Measurements from ENCODE around the gene PRKACA. TPM values are rescaled to one million over a fixed set of nuclear protein-coding genes. Genes with fewer than 3 reads are reported as not detected.

PRKACA gene
- total and polyA plus RNA-seq, 2 donors (not counting 3 experiments of a cell fraction or from before 2014, with no cell fraction given), result 44.2 to 97.5 TPM

- Histone ChIP-seq H4K20me1 (replicated peaks; ENCODE audit: control insufficient read depth, extremely low read depth, insufficient read depth, low read length) (no peaks in the 10 kb centered on the region), H3K4me1 (ENCODE audit: control insufficient read depth, extremely low read depth, insufficient read depth, low read length) (no peaks in the 10 kb centered on the region), H3K4me2 (ENCODE audit: insufficient read depth, low read length) (no peak overlapping the region), H3K4me3 (replicated peaks in 1 of 3; ENCODE audit: insufficient read depth in 1 of 3, low read depth in 1 of 3, low read length in 3 of 3) (no peak overlapping the region), H2AFZ (ENCODE audit: low read depth, low read length) (no peak overlapping the region), H3K36me3 (ENCODE audit: control insufficient read depth in 2 of 2, extremely low read depth in 1 of 2, insufficient read depth in 2 of 2, low read length in 2 of 2) (peaks cover 2 to 15% of the 10 kb centered on the region in 2 experiments), H3K9ac (replicated peaks; ENCODE audit: extremely low read depth, insufficient read depth, low read length) (no peak overlapping the region), H3K79me2 (ENCODE audit: control insufficient read depth, insufficient read depth, low read length) (no peaks in the 10 kb centered on the region), H3K9me3 (replicated peaks; ENCODE audit: control insufficient read depth, insufficient read depth, low read length) (no peaks in the 10 kb centered on the region), H3K27ac (ENCODE audit: insufficient read depth, low read depth, low read length) (no peak overlapping the region), H3K9me1 (replicated peaks; ENCODE audit: control insufficient read depth, extremely low read depth, insufficient read depth, low read length) (no peaks in the 10 kb centered on the region), H3K27me3 (ENCODE audit: control insufficient read depth in 2 of 2, insufficient read depth in 2 of 2, low read length in 2 of 2) (no peaks in the 10 kb centered on the region)
- ChIA-PET POLR2A (no interaction called here), CTCF (interaction anchor here (3.0 kb wide), 1 partner anchor 12 kb away, joined by 11 read pairs; no protein-coding TSS in a partner anchor)
- no peak for DNase-seq (ENCODE audit: low read depth, low spot score)
- no peak for FAIRE-seq
- TF ChIP-seq POLR2AphosphoS5 (IDR thresholded peaks at IDR 0.05; ENCODE audit: insufficient read depth, low read depth, low read length) (no peak), MYC (IDR thresholded peaks at IDR 0.05; ENCODE audit: low read depth, low read length) (no peak), JUN (IDR thresholded peaks at IDR 0.05; ENCODE audit: borderline replicate concordance, insufficient read depth, insufficient read length, low read depth) (no peak), POLR2A (IDR thresholded peaks at IDR 0.05; ENCODE audit: low read depth, low read length) (no peak), FOS (IDR thresholded peaks at IDR 0.05; ENCODE audit: borderline replicate concordance, insufficient read depth, low read length) (no peak), GATA2 (IDR thresholded peaks at IDR 0.05; ENCODE audit: insufficient read depth, insufficient read length, low read depth, low read length) (no peak)
- no TSS peak for BruUV-seq (replicated peaks)
- intact Hi-C loops (cut with micrococcal nuclease), result no loop called here
- dilution Hi-C loops (cut with MboI; ENCODE audit: extremely low pct_ligation_motif_present, low sequenced_read_pairs), result no loop called here
Measured at GRCh38 chr19:14160017-14160703, 42.6 kb upstream of the PRKACA start.

- BruUV-seq (replicated peaks), result no TSS peak
- Histone ChIP-seq H3K27me3 (ENCODE audit: control insufficient read depth in 2 of 2, insufficient read depth in 2 of 2, low read length in 2 of 2) (no peaks in the 10 kb centered on the region), H3K4me2 (ENCODE audit: insufficient read depth, low read length) (no peak overlapping the region), H3K79me2 (ENCODE audit: control insufficient read depth, insufficient read depth, low read length) (no peaks in the 10 kb centered on the region), H3K4me1 (ENCODE audit: control insufficient read depth, extremely low read depth, insufficient read depth, low read length) (no peaks in the 10 kb centered on the region), H2AFZ (ENCODE audit: low read depth, low read length) (no peak overlapping the region), H4K20me1 (replicated peaks; ENCODE audit: control insufficient read depth, extremely low read depth, insufficient read depth, low read length) (no peaks in the 10 kb centered on the region), H3K9me3 (replicated peaks; ENCODE audit: control insufficient read depth, insufficient read depth, low read length) (no peaks in the 10 kb centered on the region), H3K4me3 (replicated peaks in 1 of 3; ENCODE audit: insufficient read depth in 1 of 3, low read depth in 1 of 3, low read length in 3 of 3) (no peak overlapping the region), H3K36me3 (ENCODE audit: control insufficient read depth in 2 of 2, extremely low read depth in 1 of 2, insufficient read depth in 2 of 2, low read length in 2 of 2) (peaks cover 2 to 15% of the 10 kb centered on the region in 2 experiments), H3K9me1 (replicated peaks; ENCODE audit: control insufficient read depth, extremely low read depth, insufficient read depth, low read length) (no peaks in the 10 kb centered on the region), H3K27ac (ENCODE audit: insufficient read depth, low read depth, low read length) (no peak overlapping the region), H3K9ac (replicated peaks; ENCODE audit: extremely low read depth, insufficient read depth, low read length) (no peak overlapping the region)
- POLR2A ChIA-PET, result no interaction called here
- no peak for DNase-seq (ENCODE audit: low read depth, low spot score)
- intact Hi-C loops (cut with micrococcal nuclease), result no loop called here
- CTCF ChIA-PET, result interaction anchor here (1.2 to 1.8 kb wide), 3 partner anchors 11 to 189 kb away, joined by 4 to 8 read pairs (median 5); partner anchors contain the start of gene ASF1B
- TF ChIP-seq MAX (IDR thresholded peaks at IDR 0.05; ENCODE audit: insufficient read depth, insufficient read length), result no peak
- TF ChIP-seq MYC (IDR thresholded peaks at IDR 0.05; ENCODE audit: low read depth, low read length), result no peak
- TF ChIP-seq POLR2AphosphoS5 (IDR thresholded peaks at IDR 0.05; ENCODE audit: insufficient read depth, low read depth, low read length), result no peak
- TF ChIP-seq POLR2A (IDR thresholded peaks at IDR 0.05; ENCODE audit: low read depth, low read length), result no peak
- TF ChIP-seq EZH2 (IDR thresholded peaks at IDR 0.05; ENCODE audit: borderline replicate concordance, low read depth, low read length, severe bottlenecking), result no peak
- no peak for TF ChIP-seq GATA2 (IDR thresholded peaks at IDR 0.05; ENCODE audit: insufficient read depth, insufficient read length, low read depth, low read length)
- no peak for TF ChIP-seq JUN (IDR thresholded peaks at IDR 0.05; ENCODE audit: borderline replicate concordance, insufficient read depth, insufficient read length, low read depth)
- TF ChIP-seq FOS (IDR thresholded peaks at IDR 0.05; ENCODE audit: borderline replicate concordance, insufficient read depth, low read length), result no peak
- TF ChIP-seq CTCF (IDR thresholded peaks at IDR 0.05; ENCODE audit: extremely low read depth in 1 of 2, insufficient read depth in 1 of 2, low read depth in 1 of 2, low read length in 2 of 2), result no peak
- FAIRE-seq, result no peak
- dilution Hi-C loops (cut with MboI; ENCODE audit: extremely low pct_ligation_motif_present, low sequenced_read_pairs), result no loop called here
Measured at GRCh38 chr19:14159059-14159458, 41.5 kb upstream of the PRKACA start.

Measured in endothelial cell of umbilical vein (primary cell).